ENCODE measurements around the gene WAPL. TPM values are rescaled to one million over a fixed set of nuclear protein-coding genes. Genes with fewer than 3 reads are reported as not detected.

Gene WAPL
- total RNA-seq, 6 experiments from 2014 or later, result 13.4 to 21.3 (median 18.8) TPM

- H3K36me3 ChIP-seq, result peaks cover 0 to 26% (median 2%) of the 10 kb centered on the region in 4 donors
- TF ChIP-seq, protein P1, sequence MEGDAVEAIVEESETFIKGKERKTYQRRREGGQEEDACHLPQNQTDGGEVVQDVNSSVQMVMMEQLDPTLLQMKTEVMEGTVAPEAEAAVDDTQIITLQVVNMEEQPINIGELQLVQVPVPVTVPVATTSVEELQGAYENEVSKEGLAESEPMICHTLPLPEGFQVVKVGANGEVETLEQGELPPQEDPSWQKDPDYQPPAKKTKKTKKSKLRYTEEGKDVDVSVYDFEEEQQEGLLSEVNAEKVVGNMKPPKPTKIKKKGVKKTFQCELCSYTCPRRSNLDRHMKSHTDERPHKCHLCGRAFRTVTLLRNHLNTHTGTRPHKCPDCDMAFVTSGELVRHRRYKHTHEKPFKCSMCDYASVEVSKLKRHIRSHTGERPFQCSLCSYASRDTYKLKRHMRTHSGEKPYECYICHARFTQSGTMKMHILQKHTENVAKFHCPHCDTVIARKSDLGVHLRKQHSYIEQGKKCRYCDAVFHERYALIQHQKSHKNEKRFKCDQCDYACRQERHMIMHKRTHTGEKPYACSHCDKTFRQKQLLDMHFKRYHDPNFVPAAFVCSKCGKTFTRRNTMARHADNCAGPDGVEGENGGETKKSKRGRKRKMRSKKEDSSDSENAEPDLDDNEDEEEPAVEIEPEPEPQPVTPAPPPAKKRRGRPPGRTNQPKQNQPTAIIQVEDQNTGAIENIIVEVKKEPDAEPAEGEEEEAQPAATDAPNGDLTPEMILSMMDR (IDR thresholded peaks at IDR 0.05), result no peak
- TF ChIP-seq POLR2A (IDR thresholded peaks at IDR 0.05), result no peak
- no peak for DNase-seq
- no peak overlapping the region for H3K4me3 ChIP-seq
- intact Hi-C loops (cut with DNase I), result no loop called here
- ATAC-seq, result no peak
- WGBS (ENCODE audit: insufficient coverage, low coverage, low lambda C conversion rate, missing lambda C conversion rate), result 83% methylated on average over 4 of the region's 4 CpGs
- H3K27ac ChIP-seq, result no peak overlapping the region
- no peaks in the 10 kb centered on the region for H3K27me3 ChIP-seq
- H3K4me1 ChIP-seq, result peaks cover 0 to 5% (median 0%) of the 10 kb centered on the region in 4 donors
- H3K9me3 ChIP-seq, result no peaks in the 10 kb centered on the region
Measured at GRCh38 chr10:86486856-86487255, 34.7 kb downstream of the WAPL start.

GRCh38 chr10:86483664-86484063 is 37.9 kb downstream of the WAPL start:
- no peak overlapping the region for H3K4me3 ChIP-seq
- no peak overlapping the region for H3K27ac ChIP-seq
- TF ChIP-seq, protein P1 (IDR thresholded peaks at IDR 0.05), result no peak
- no peak for TF ChIP-seq POLR2A (IDR thresholded peaks at IDR 0.05)
- no peaks in the 10 kb centered on the region for H3K4me1 ChIP-seq
- H3K27me3 ChIP-seq, result no peaks in the 10 kb centered on the region
- DNase-seq, result no peak
- no peaks in the 10 kb centered on the region for H3K9me3 ChIP-seq
- no peak for ATAC-seq
- peaks cover 0 to 26% (median 0%) of the 10 kb centered on the region in 4 donors for H3K36me3 ChIP-seq
- 94% methylated on average over 7 of the region's 8 CpGs for WGBS (ENCODE audit: insufficient coverage, low coverage, low lambda C conversion rate, missing lambda C conversion rate)
- intact Hi-C loops (cut with DNase I), result no loop called here

DNA sequence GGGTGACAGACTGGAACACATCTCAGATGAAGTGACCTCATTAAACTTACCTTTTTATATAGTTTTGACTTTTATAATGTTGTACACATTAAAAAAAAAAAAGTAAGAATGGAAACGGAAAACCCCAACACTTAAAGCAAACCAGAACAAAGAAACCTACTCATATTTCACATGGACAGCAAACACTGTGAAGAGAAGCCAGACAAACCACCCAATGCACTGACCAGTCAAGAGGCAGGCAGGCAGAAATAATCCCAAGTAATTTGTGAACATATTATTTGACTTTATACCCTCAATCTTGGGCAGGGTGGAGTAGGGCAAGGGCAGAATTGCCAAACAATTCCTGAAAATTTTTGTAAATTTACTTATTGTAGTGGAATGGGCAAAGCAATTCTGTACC is 39.8 kb downstream of the WAPL start:
- no peak for TF ChIP-seq POLR2A (IDR thresholded peaks at IDR 0.05)
- TF ChIP-seq, protein P1 (IDR thresholded peaks at IDR 0.05), result no peak
- 93% methylated on average over 1 of the region's 1 CpG for WGBS (ENCODE audit: insufficient coverage, low coverage, low lambda C conversion rate, missing lambda C conversion rate)
- H3K4me1 ChIP-seq, result peaks cover 0 to 8% (median 2%) of the 10 kb centered on the region in 4 donors
- no peak overlapping the region for H3K27ac ChIP-seq
- H3K4me3 ChIP-seq, result no peak overlapping the region
- no peak for ATAC-seq
- intact Hi-C loops (cut with DNase I), result no loop called here
- no peak for DNase-seq
- no peaks in the 10 kb centered on the region for H3K9me3 ChIP-seq
- no peaks in the 10 kb centered on the region for H3K27me3 ChIP-seq
- peaks cover 0 to 16% (median 0%) of the 10 kb centered on the region in 4 donors for H3K36me3 ChIP-seq

- Histone ChIP-seq H3K4me1 (peaks cover 0 to 10% (median 2%) of the 10 kb centered on the region in 4 donors), H3K4me3 (no peak overlapping the region), H3K27me3 (no peaks in the 10 kb centered on the region), H3K9me3 (no peaks in the 10 kb centered on the region), H3K36me3 (peaks cover 0 to 16% (median 0%) of the 10 kb centered on the region in 4 donors), H3K27ac (no peak overlapping the region)
- intact Hi-C loops (cut with DNase I), result no loop called here
- ATAC-seq (peak in 1 of 4 donors; percentile 44), DNase-seq (no peak)
- TF ChIP-seq POLR2A (IDR thresholded peaks at IDR 0.05), result no peak
- TF ChIP-seq, protein P1 (IDR thresholded peaks at IDR 0.05), result no peak
- WGBS (ENCODE audit: insufficient coverage, low coverage, low lambda C conversion rate, missing lambda C conversion rate), result 80% methylated on average over 1 of the region's 1 CpG
Measured at GRCh38 chr10:86480571-86480970, 41.0 kb downstream of the WAPL start.

DNA sequence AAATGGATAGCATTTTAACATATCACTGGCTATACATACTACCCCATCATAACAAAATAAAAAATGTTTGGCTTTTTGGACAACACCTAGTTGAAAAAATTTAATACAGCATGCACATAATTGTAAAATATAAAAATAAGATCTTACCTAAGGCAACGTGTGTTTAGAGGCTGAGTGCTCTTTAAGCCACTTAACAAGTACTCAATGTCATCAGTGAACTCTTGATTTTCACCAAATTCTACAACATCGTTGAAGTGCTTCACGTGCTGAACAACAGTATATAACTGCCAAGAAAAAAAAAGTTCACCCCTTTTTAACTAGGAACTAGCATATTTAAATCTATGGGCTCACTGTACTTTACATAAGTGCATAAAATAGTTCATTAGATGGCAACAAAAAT is 49.5 kb downstream of the WAPL start:
- DNase-seq (no peak), ATAC-seq (no peak)
- peaks cover 0 to 38% (median 12%) of the 10 kb centered on the region in 4 donors for H3K36me3 ChIP-seq
- 87% methylated on average over 3 of the region's 3 CpGs for WGBS (ENCODE audit: insufficient coverage, low coverage, low lambda C conversion rate, missing lambda C conversion rate)
- TF ChIP-seq POLR2A (IDR thresholded peaks at IDR 0.05), result no peak
- TF ChIP-seq, protein P1 (IDR thresholded peaks at IDR 0.05), result no peak
- H3K4me3 ChIP-seq, result no peak overlapping the region
- no peaks in the 10 kb centered on the region for H3K27me3 ChIP-seq
- peaks cover 0 to 5% (median 0%) of the 10 kb centered on the region in 4 donors for H3K4me1 ChIP-seq
- no peaks in the 10 kb centered on the region for H3K9me3 ChIP-seq
- H3K27ac ChIP-seq, result no peak overlapping the region
- intact Hi-C loops (cut with DNase I), result no loop called here

All from right lobe of liver (tissue), 6 donors.